D721Med (cell line): ENCODE results near the gene WDR70.

Experiments
- DNase-seq: peaks from one replicate; pipeline ENCODE4 v3.0.0; 2011; ENCODE audit warnings: low spot score; ENCODE audit not compliant: insufficient read length
- FAIRE-seq: peaks from 2 replicates; lab custom pipeline; 2011; peaks lifted over from hg19 to GRCh38; lab: Jason Lieb, UNC
- CTCF ChIP-seq: IDR thresholded peaks from 2 replicates; pipeline ENCODE4 v1.5.1; 2012; ENCODE audit warnings: mild to moderate bottlenecking, control low read depth; ENCODE audit not compliant: insufficient read depth; ENCODE audit errors: missing control alignments

Gene WDR70

GRCh38 chr5:37552770-37553719, 173.9 kb downstream of the WDR70 start:
- FAIRE-seq: no peak

GRCh38 chr5:37553720-37554404, 174.7 kb downstream of the WDR70 start:
- DNase-seq (no peak), FAIRE-seq (no peak)
- TF ChIP-seq CTCF: no peak

More at GRCh38 chr5:37552770-37553719, 173.9 kb downstream of the WDR70 start:
- DNase-seq: no peak
- no peak for TF ChIP-seq CTCF

- no peak for TF ChIP-seq CTCF
- FAIRE-seq (no peak), DNase-seq (no peak)
These were observed 175.3 kb downstream of the WDR70 start for GRCh38 chr5:37554405-37554739.

GRCh38 chr5:37554938-37555337, 175.8 kb downstream of the WDR70 start:
- DNase-seq: no peak
- TF ChIP-seq CTCF: peak; percentile 61
- FAIRE-seq: no peak

DNA sequence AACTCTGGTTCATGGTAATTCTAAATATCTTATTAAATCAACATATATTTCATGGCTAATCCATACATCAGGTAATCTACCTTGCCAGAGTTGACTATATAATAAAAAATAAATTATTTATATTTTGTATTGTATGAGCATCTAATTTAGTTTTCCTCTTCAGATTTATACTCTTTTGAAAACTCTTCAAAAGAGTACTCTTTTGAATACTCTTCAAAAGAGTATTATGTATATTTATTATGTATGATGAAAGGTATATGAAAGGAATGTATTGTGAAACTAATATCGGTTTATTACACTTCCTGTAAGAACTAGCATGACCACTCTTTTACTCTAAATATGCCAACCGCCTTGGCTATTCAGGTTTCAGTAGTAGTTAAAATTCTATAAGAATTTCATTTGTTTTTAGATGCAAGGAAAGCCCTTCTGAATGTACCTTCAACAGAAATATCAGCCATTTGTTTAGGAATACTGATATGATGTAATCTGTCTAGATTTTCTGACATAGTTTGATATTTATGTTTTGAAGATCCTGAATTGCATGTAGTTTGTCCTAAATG, 178.7 kb downstream of the WDR70 start:
- TF ChIP-seq CTCF: no peak
- DNase-seq (no peak), FAIRE-seq (no peak)

DNA sequence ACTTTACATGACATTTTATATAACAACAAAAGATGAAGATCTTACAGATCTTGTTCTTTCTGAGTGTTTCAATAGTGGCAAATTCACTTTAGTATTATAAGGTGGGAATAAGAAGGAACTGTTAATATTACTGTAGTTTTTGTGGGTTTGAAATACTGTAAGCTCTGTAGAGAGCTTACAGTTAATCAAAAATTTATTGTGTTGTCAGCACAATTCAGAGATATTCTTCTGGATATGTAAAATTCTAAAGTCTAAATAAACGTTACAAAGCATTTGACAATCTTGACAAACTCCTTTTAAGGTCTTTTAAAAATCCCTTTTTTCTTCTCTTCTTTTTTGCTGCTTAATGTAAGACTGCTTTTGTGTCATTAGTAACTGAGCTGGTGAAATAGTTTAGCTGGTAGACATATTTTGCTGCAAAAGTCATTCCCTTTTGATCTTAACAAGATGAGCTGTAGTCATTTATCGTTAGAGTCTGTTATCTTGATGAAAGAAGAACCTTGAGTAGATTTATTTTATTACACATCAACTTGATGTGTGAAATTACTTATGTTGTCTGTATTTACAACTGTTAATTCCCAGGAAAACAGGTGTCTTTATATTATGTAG, 186.0 kb downstream of the WDR70 start:
- FAIRE-seq (no peak), DNase-seq (no peak)
- TF ChIP-seq CTCF: no peak
